Measurements from ENCODE around the gene LYZ.
A peak's percentile ranks its signal among the peaks of the same experiment; 100 is the strongest.

LYZ gene

DNA sequence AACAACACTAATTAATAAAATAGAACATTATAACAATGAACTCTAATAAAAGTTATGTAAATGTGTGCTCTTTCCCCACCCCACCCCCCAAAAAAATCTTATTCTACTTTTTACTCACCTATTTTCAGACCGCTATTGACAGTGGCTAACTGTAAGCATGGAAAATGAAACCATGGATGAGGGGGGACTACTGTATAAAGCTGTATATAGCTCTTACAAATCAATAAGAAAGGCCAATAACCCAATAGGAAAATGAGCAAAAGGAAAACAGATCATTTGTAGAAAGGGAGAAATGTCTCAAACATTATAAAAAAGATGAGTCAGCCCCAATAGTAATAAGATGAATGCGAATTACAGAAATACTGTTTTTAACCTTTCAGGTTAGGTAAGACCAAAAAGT, 38.7 kb downstream of the LYZ start:
- H3K4me3 ChIP-seq (ENCODE audit: low read length): no peak overlapping the region
- no peak for DNase-seq (ENCODE audit: low read depth)
- TF ChIP-seq, protein P1, sequence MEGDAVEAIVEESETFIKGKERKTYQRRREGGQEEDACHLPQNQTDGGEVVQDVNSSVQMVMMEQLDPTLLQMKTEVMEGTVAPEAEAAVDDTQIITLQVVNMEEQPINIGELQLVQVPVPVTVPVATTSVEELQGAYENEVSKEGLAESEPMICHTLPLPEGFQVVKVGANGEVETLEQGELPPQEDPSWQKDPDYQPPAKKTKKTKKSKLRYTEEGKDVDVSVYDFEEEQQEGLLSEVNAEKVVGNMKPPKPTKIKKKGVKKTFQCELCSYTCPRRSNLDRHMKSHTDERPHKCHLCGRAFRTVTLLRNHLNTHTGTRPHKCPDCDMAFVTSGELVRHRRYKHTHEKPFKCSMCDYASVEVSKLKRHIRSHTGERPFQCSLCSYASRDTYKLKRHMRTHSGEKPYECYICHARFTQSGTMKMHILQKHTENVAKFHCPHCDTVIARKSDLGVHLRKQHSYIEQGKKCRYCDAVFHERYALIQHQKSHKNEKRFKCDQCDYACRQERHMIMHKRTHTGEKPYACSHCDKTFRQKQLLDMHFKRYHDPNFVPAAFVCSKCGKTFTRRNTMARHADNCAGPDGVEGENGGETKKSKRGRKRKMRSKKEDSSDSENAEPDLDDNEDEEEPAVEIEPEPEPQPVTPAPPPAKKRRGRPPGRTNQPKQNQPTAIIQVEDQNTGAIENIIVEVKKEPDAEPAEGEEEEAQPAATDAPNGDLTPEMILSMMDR (conservative IDR thresholded peaks at IDR 0.05; ENCODE audit: low read depth, low read length): no peak

DNA sequence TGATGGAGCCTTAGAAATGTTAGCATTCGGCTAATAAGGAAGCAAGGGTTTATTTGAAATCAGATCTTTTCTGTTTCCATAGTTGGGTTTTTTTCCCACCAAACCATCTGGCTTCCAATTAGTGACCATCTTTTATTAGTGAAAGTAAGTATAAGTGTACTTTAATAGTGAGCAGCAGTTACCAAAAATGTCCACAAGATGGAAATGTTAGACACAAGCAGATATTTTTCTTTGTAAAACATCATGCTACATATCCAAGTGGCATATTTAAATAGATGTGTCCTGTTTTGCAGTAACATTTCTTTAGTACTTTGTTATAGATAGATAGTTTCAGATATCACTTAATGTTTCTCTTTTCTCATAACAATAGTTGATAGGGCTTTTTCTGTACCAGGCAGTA, 40.2 kb downstream of the LYZ start:
- DNase-seq (ENCODE audit: low read depth): peak; percentile 38
- TF ChIP-seq, protein P1 (conservative IDR thresholded peaks at IDR 0.05; ENCODE audit: low read depth, low read length): peak; percentile 62
- no peak overlapping the region for H3K4me3 ChIP-seq (ENCODE audit: low read length)

DNA sequence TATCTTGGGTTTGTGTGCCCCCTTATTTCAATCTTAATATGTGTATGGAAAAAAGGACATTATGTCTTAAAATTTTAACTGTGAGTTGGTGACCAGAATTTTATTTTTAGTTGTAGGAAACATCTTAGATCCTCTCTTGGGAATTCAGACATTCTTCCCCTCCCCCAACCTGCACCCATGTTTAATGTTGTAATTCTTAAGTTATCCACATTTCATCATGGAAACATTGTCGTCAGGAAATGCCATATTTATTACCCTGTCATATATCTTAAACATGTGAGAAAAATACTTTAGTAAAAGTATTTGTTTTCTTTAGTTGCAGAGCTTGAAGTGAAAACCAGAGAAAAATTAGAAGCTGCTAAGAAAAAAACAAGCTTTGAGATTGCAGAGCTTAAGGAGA, 41.6 kb downstream of the LYZ start:
- no peak for DNase-seq (ENCODE audit: low read depth)
- TF ChIP-seq, protein P1 (conservative IDR thresholded peaks at IDR 0.05; ENCODE audit: low read depth, low read length): no peak

DNA sequence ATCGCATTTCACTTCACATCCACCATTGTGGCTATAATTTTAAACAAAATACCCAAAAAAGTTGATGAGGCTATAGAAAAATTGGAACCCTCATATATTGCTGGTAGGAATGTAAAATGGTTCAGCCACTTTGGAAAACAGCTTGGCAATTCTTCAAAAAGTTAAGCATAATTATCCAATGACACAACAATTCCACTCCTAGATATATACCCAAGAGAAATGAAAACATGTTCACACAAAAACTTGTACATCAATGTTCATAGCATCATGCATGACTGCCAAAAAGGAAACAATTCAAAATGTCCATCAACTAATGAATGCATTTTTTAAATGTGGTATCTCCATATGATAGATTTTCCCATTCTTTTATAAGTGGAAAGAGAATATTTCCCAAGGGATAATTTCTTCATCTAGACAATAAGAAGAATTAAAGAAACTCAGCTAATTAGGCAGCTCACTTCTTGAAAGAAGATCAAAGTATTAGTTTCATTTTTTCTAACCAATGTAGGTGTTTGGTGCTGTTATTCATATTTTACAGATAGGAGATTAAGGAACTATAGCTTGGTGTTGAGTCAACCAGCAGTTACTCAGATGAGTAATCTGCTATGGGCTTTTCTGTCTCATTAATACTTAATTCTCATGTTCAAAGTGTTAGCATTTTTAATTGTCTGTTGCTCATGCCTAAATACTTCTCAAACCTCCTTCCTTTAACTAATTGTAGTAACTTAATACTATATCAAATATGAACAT, 44.2 kb downstream of the LYZ start:
- H3K4me3 ChIP-seq (ENCODE audit: low read length): no peak overlapping the region
- DNase-seq (ENCODE audit: low read depth): peak; percentile 35
- TF ChIP-seq, protein P1 (conservative IDR thresholded peaks at IDR 0.05; ENCODE audit: low read depth, low read length): no peak

More for the DNA sequence above, 41.6 kb downstream of the LYZ start:
- no peak overlapping the region for H3K4me3 ChIP-seq (ENCODE audit: low read length)

DNA sequence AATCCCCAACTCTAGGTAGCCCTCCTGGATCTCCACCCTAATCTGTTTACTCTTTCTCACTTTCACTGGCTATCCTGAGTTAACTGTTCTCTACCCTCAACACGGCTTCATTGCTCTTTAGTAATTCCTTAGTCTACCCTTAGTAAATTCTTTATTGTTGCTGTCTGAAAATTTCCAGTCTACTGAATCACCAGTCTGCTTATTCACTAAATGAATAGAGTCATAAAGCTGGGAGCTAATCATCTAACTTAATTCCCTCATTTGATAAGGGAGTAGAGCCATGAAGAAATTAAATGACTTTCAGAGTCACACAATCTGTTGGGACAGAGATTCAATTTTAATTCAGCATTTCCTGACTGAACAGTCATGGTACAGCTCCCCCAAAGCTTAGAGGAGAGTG, 47.9 kb downstream of the LYZ start:
- no peak overlapping the region for H3K4me3 ChIP-seq (ENCODE audit: low read length)
- TF ChIP-seq, protein P1 (conservative IDR thresholded peaks at IDR 0.05; ENCODE audit: low read depth, low read length): no peak
- DNase-seq (ENCODE audit: low read depth): peak; percentile 69

DNA sequence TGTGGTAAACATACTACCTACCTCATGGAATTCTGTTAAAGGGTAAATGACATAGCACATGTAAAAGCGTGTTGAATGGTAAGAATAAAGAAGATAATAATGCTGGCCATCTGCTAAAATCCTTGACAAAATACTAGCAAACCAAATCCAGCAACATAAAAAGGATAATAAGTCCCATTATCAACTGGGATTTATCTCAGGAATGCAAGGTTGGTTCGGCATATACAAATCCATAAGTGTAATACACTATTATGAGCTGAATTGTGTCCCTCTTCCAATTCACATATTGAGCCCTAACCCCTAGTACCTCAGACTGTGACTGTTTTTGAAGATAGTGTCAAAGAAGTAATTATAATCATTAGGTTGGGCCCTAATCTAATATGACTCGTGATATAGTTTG, 48.8 kb downstream of the LYZ start:
- TF ChIP-seq, protein P1 (conservative IDR thresholded peaks at IDR 0.05; ENCODE audit: low read depth, low read length): no peak
- no peak for DNase-seq (ENCODE audit: low read depth)
- no peak overlapping the region for H3K4me3 ChIP-seq (ENCODE audit: low read length)

DNA sequence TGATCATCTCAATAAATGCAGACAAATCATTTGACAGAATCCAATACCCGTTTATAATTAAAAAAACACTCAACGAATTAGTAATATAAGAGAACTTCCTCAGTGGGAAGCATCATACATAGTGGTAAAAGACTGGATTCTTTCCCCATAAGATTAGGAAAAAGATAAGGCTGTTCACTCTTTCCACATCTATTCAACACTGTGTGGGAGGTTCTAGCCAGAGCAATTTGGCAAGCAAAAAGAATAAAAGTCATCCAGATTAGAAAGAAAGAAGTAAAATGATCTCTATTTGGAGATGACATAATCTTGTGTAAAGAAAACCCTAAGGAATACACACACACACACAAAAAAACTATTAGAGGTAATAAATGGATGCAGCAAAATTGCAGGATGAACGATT, 49.8 kb downstream of the LYZ start:
- TF ChIP-seq, protein P1 (conservative IDR thresholded peaks at IDR 0.05; ENCODE audit: low read depth, low read length): no peak
- no peak for DNase-seq (ENCODE audit: low read depth)
- H3K4me3 ChIP-seq (ENCODE audit: low read length): no peak overlapping the region
